Stimulated activated CD4-positive, alpha-beta T cell treated with anti-CD3 and anti-CD28 coated beads, Interleukin-12 subunit alpha, Interleukin-12 subunit beta, amount 100 ng/mL, for 48 hours (primary cell): ENCODE data around the gene MYH14.

Source experiments
- DNase-seq, 3 donors: peaks; one replicate each; pipeline ENCODE4 v3.0.0-alpha.2; 2020; ENCODE audit warnings: low read depth in 2 of 3, low spot score in 1 of 3

The MYH14 gene

DNA sequence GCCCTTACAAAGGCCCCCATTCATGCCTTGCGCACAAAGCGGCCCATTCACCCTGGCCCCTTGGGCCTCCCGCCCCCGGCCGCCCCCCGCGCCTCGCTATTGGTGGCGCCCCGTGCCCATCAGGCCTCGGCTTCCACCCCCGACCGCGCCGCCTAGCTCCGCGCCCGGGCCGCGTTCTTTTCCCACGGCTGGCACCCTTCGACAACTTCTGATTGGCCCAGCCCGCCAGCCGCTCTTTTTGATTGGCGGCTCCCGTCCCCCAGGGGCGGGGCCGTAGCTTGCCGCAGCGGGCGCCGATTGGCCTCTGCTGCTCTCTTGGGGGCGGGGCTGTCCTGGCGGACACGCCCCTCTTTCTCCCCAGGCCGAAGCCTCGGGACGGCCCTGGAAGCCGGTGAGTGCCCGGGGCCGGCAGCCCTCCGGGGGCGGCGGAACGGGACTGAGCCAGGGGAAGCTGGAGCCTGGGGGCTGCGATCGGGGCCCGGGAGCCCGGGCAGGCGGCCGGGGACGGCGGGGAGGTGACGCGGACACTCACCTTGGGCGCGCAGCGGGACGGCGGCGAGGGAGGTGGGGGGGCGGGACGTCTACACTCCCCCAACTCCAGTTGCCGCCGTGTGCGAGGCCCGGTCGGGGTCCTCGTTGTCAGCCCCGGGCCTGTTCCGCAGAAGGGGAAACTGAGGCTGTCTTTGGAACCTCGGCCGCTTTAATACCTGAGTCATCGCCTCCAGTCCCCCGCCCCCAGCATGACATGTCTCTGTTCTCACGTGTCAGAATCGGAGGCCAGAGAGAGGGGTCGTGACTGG is at the start of gene MYH14:
Gene MYH14, plus strand, starts transcription at position 342 of the 800 bp plus-strand sequence. CDS start 6,744 bp downstream, outside the sequence.
- peak in 1 of 3 donors; percentile 3 for DNase-seq

DNA sequence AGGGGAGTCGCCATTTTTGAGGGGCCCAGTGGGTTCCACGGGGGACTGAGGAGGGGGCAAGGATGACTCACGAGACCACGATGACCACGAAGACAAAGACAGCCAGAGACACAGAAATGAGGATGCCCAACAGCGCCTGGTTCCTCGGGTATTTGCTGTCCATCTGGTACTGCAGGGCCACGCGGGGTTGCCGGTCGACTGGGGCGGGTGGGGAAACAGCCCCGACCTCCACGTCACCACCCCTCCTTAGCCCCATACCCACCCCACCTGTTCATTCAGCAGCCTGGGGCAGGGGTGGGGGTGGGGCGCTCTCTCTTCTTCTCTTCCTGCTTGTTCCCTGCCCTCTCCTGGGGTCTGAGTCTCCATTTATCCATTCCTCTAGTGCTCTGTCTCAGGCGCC is 48.9 kb upstream of the MYH14 start:
- no peak for DNase-seq

DNA sequence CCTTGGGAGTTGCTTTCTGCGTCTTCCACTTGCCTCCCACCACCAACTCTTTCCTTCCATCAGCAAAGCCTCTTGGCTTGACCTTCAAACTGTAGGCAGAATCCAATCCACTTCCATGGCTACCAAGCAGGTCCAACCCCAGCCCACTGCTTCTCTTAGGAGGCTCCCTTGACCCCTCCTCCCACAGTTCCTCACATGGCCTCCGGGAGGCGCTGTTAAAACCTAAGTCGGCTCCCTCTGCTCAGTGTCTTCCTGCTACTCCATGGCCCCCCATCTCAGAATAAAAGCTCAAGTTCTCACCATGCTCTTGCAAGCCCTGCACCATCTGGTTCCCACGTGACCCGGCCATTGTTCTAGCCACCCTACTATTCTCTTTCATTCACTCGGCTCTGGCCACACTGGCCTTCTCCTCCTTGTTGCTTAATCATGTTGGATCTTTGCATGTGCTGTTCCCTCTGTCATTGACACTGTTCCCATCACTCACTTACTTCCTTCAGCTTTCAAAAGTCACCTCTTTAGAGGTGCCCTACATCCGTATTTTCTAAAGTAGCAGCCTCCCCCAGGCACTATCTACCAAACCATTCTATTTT is 47.8 kb upstream of the MYH14 start:
- DNase-seq: no peak

DNA sequence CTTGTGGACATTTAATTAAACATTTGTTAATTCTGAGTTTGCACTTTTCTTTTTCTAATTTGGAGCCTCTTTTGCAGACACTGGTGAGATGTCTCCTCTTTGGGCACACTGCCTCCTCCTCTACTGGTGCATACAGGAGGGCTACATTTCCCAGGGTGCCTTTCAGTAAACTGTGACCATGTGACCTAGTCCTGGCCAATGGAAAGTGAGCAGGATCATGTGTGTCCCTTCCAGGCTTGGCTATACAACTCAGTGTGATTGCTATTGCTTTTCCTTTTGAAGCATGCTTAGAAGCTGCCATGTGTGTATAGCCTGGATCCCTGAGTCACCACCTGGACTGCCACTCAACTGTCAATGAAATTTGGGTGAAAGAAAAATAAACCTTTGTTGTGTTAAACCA is 44.8 kb upstream of the MYH14 start:
- DNase-seq: no peak

DNA sequence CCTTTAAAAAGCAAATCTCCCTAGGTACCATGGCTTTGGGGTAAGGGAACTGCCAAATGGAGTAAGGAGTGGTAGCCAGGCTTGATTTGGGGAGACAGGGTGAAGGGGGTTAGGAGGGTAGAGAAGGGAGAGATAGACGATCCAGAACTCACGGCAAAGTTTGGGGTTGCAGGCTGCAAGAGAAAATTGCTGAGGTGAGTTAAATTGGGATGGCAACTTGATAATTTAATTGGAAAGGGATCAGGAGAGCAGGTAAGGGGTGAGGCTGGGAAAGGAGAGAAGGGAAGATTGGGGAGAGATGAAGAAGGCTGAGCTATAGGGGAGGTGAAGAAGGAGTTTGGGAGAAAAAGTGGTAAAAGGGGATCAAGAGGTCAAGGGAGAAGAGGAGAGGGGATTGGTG is 44.3 kb upstream of the MYH14 start:
- no peak for DNase-seq

DNA sequence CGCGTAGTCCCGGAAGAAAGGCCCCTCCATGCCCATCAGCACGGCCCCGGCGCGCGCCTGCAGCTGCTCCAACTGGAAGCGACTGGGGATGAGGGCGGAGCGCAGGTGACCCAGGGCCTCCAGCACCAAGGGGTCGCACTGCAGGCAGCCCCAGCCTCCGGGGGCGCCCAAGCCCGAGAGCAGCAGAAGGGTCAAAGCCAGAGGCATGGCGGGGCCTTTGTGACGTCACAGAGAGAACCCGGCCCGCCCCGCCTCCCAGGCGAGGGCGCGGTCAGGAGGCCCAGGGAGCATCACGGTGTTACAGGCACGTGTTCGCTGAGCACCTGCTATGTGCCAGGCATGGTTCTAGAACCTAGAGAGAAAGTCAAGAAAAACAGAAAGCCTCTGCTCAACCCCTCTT is 40.4 kb upstream of the MYH14 start, which contains the start of gene IZUMO2:
Gene IZUMO2, minus strand, starts transcription at position 294 of the 400 bp plus-strand sequence. Its CDS starts 87 bp downstream, at position 207.
- DNase-seq: no peak

DNA sequence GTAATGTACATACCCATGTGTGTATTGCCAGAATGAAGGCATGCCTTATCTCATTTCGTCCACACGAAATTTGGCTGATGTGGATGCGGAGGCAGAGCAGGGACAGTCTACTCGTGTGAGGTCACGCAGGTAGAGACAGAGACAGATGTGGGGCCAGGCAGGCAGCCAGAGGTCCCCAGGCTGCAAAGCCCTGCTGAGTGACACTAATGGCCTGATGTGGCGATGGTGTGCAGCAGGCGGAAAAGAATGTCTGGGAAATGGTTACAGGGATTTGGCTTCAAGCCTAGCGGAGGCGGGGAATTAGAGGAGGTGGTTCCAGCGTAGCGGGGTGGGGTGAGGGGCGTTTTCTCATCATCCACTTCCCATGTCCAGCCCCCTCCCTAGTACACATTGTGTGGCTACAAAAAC is 36.1 kb upstream of the MYH14 start:
- no peak for DNase-seq

DNA sequence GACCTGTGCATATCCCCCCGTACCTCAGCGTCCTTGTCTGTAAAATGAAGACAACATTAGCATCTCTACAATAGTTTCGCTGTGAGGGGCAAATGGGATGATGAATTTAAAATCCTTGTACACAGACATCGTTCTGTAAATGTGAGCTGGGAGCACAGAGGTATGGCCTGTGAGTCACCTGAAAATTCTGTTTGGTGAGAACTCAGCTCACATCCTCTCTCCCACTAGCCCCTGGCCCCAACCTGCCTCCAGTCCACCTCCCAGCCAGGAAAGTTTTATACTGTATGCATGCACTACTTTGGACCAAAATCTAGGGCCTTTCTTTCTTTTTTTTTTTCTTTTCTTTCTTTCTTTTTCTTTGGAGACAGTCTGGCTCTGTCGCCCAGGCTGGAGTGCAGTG is 31.7 kb upstream of the MYH14 start:
- no peak for DNase-seq

DNA sequence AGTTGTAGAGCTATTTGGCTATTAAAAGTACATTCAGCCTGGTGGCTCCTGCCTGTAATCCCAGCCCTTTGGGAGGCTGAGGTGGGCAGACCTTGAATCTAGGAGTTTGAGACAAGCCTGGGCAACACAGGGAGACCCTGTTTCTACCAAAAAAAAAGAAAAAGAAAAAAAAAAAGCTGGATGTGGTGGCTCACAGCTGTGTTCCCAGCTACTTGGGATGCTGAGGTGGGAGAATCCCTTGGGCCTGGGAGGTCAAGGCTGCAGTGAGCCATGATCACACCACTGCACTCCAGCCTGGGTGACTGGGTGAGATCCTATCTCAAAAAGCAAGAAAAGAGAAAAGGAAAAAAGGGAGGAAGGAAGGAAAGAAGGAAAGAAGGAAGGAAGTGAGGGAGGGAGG is 30.7 kb upstream of the MYH14 start:
- no peak for DNase-seq

DNA sequence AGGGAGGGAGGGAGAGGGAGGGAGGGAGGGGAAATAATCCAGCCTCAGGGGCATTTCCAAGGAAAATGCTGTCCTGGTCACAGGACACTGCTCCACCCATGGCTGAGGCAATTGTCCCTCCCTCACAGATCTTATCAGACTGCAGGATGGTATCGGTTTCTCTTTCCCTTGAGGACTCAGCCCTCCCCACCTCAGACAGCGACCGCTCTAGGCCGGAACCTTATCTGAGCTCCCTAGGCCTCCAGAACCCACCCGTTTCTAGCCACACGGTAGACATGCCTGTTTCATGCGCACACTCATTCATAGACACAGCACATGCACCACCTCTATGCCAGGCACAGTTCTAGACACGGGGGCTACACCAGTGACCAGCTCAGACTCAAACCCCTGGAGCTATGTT is 30.3 kb upstream of the MYH14 start:
- DNase-seq: no peak

DNA sequence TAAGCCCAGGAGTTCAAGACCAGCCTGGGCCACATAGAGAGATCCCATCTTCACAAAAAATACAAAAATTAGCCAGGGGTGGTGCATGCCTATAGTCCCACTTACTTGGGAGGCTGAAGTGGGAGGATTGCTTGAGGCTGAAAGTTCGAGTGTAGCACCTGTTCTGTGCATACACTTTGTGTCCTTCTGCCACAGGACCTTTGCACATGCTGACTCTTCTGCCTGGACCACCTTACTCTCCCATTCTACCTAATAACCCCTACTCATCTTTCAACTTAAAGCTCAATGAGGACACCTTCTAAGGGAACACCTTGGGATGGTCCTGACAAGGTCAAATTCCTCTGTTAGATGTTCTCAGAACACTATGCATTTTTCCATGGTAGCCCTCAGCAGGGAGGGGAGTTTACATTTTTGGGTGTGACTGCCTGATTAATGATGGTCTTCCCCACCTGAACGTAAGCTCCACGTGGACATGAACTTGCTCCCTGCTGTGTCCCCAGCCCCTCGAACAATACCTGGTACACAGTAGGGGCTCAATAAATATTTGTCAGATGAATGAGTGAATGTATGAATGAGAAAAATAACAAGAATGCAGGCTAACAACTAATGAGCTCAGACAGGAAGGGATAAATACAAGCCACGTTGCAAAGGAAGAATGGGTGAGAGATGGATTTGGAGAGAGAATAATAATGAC is 29.2 kb upstream of the MYH14 start:
- no peak for DNase-seq

DNA sequence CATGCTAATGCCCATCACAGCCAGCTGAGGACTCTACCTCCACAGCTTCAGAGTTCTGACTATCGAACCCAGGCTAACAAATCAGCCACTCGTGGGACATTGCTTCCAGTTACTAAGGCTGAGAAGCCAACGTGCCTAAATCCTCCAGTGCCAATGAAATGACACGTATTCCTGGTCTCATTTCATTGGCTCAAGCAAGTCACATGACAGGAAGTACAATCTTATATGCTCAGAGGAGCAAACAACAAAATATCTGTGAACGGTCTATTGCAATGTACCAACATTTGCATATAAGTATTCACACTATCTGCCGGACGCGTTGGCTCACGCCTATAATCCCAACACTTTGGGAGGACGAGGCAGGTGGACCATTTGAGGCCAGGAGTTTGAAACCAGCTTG is 27.5 kb upstream of the MYH14 start:
- DNase-seq: no peak

DNA sequence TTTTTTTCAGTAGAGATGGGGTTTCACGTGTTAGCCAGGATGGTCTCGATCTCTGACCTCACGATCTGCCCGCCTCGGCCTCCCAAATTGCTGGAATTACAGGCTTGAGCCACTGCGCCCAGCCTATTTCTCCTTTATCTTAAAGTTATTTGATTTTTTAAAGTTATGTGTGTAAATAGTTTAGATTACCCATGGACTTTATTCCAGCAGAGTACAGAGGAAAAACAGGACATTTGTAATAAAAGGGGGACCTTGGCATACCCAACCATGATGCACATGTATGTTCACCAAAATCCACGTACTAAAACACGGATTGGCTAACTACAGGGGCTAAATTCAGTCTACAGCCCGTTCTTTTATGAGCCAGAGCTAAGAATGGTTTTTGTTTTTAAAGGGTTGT is 26.6 kb upstream of the MYH14 start:
- DNase-seq: no peak

DNA sequence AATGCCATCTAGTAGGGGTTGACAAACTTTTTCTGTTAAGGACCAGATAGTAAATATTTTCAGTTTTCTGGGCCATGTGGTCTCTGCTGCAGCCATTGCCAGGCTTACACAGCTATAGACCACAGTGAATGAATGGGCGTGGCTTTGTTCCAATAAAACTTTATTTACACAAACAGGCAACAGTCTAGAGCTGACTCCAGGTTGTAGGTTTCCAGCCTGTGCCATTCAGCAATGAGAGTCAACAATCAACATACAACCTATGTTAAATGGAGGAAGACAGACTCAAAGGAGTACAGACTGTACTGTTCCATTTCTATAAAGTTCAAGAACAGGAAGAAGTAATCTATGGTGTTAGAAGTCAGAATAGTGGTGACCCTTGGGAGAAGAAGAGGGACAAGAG is 25.1 kb upstream of the MYH14 start:
- DNase-seq: no peak

DNA sequence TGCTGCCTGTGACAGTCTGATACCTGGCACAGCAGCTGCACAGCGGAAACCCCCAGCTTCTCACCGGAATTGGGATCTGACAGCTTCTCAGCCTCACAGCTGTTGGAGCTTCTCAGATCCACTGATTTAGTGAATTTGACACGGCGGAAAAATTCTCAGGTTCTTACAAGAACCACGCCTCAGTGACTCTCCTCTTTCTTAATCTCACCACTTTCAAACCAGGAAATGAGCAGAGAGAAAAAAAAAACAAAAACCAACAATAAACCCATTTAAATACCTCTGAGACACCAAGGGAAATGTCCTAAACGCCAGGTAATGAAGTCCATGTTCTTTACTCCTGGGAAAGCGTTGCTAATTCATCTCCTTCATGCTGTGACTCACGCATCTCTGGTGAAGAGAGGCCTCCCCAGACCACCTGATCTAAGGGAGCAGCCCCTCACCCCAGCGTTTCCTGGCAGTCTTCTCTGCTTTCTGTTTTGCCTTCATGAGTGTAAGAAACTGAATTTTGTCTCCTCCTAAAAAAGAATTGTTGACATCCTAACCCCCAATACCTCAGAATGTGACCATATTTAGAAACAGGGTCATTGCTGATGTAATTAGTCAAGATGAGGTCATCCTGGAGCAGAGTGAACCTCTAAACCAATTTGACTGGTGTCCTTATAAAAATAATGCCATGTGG is 24.4 kb upstream of the MYH14 start:
- DNase-seq: no peak

DNA sequence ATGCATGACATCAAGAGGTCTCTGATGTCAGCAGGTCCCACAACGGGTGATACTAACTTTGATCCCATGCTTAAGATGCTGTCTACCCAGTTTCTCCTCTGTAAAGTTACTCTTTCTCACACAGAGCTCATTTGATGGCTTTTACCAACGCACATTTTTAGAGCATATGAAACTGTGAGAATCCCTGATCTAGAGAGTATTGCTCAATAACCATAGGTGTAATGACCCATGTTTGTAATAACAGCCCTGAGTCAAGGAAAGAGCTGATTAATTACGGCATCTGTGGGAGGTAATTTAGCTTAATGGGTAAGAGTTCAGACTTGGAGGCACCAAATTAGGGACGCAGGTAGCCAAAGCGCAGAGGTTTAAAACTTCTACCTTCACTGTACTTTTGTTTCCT is 22.3 kb upstream of the MYH14 start:
- DNase-seq: no peak

DNA sequence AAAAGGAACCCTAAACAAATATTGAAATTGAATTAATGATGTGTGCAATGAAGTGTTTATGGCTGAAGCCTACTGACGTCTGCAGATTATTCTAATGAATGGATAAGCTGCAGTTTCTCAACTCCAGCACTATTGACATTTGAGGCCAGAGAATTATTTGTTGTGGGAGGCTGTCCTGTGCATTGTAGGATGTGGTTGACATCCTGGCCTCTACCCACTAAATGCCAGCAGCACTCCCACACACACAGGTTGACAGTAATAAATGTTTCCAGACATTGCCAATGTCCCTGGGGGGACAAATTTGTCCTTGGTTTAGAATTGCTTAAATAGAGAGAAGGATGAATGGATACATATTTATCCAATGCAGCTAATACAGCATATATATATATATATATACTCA is 19.2 kb upstream of the MYH14 start:
- DNase-seq: no peak

DNA sequence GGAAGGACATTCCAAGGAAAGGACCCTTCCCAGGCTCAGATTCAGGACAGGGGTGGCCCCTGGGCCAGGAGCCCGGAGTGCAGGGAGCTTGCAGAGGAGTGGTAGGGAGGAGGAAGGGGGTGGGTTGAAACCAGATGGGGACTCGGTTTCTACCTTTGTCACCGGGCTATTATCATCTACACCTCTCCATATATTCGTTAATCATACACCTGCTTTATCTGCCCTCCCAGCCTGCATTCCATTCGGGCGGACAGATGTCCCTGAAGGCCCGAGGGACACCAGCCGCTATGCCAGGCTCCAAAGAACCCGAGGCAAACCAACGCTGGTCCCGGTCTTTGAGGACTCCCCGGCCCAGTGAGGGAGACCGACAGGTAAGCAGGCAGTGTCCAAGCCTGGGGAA is 15.5 kb upstream of the MYH14 start:
- no peak for DNase-seq

DNA sequence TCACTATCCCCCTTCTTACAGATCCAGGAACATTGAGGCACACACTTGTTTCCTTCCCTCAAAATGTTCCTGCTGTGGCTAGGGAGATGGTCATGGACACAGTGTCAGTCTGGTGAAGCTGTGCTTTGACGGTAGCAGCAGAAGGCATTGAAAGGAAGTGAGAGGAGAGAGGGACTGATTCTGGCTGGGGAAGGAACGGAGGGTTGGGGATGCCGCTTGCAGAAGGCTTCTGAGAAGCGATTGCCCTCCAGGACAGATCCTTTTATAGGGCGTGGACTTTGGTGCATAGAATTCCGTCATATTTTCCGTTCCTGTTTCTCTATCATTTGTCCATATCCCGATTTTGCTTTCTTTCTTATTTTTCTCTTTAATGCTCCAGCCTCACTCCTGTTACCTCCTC is 14.1 kb upstream of the MYH14 start:
- DNase-seq: no peak

DNA sequence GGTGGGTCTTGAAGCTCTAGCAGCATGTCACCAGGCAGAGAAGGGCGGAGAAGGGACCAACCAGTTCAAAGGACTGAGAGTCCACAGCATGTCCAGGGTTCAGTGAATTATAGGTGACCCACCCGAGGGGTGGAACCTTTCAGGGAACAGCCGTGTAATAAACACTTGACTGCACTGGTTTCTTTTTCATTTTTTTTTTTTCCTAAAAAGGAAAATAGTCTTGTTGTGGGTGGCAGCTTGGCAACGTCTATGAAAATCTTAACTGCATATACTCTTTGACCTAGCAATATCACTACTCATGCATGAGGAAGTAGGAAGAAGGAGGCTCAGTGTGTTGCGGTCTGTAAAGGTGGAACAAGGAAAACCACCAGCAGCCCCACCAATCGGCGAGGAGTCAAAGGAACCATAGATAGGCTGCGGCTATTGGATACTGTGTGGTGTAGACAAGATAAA is 13.0 kb upstream of the MYH14 start:
- DNase-seq: no peak

DNA sequence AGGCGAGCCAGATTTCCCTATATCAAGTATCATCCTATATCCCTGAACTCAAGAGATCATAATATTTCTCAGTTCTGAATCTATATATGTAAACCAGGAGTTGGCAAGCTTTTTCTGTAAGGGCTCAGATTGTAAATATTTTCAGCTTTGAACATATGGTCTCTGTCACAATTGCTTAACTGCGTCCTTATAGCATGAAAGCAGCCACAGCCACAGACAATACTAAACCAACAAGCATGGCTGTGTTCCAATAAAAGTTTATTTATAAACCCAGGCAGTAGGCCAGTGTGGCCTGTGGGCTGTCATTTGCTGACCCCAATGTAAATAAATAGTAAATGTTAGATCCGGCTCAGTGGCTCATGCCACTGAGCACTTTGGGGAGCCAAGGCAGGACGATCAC is 12.2 kb upstream of the MYH14 start:
- no peak for DNase-seq
